ENCODE results near the gene ATG13.

ATG13 gene

DNA sequence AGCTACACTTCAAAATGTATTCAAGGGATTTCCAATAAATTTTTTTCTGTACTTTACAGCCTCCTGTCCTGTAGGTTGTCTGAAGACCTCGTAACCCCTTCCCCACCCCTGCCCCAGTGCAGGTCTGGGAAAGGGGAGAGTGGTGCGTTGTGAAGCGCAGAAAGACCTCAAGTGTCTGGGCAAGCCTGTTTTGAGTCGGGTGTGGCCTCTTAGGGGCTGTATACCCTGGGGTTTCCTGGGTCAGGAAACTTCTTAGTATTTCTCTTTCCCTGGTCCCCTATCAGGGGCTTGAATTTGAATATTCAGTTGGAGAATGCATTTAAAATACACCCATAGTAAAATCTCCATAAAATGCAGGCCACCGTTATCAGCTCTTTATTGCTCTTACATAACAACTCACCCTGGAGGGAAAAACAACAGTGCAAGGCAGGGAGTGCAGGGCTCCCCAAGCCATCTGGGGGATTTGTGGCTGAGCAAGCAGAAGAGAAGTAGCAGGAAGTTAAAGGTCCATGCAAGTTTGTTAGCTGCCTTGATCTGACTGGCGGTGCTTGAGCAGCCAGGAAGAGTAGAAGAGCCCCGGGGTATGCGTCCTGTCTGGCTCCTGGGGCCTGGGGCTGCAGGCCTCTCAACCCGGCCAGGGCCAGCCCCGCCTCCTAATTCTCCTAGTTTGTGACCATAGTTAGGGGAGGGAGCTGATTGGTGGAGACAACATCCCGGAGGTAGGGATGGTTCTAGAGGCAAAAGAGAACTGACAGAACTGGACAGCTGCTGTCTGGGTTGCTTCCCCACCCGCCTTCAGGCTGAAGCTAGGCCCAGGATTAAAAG is 57.3 kb downstream of the ATG13 start:
- peak in 1 of 58 donors; percentile 45 for DNase-seq

DNA sequence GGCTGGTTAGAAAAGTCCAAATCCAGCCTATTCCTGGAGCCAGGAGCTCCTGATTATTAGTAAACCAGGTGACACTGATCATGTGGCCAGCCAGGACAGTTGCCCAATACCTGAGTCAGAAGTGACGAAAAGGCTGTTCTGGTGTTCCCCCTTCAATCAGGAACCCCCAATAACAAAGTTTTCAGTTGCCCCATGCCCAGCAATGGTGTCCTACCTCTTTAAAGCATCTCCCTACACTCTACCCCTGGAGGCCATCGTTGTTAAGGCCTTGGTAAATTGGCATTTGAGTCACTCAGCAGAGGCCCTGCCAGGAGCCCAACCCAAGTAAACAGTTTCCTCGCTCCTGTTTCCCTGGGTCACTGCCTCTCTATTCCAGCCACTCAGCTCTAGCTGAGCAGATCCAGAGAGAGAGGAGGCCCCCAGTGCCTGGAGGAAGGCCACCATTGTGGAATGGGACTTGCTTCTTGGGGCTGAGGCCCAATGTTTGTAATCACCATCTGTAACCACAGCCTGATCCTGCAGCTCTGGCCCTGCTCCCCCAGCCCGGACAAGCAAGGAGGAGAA is 58.0 kb downstream of the ATG13 start:
- DNase-seq, result peak in 30 of 58 donors; percentile 18 to 84 (median 51)

DNA sequence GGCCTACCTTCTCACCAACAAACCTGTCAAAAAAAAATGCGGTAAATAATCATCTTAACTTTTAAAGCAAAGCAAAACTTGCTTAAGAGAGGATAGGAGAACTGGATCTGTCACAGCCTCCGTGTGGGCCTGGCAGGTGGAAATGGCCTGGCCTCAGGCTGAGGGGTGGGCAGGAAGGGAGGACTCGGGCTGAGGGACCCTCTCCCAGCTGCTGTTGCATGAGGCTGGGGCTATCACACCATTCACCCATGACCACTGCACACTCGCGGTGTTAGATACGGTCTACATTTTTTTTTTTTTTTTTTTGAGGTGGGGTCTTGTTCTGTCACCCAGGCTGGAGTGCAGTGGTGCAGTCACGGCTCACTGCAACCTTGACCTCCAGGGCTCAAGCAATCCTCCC is 58.6 kb downstream of the ATG13 start:
- no peak for DNase-seq

DNA sequence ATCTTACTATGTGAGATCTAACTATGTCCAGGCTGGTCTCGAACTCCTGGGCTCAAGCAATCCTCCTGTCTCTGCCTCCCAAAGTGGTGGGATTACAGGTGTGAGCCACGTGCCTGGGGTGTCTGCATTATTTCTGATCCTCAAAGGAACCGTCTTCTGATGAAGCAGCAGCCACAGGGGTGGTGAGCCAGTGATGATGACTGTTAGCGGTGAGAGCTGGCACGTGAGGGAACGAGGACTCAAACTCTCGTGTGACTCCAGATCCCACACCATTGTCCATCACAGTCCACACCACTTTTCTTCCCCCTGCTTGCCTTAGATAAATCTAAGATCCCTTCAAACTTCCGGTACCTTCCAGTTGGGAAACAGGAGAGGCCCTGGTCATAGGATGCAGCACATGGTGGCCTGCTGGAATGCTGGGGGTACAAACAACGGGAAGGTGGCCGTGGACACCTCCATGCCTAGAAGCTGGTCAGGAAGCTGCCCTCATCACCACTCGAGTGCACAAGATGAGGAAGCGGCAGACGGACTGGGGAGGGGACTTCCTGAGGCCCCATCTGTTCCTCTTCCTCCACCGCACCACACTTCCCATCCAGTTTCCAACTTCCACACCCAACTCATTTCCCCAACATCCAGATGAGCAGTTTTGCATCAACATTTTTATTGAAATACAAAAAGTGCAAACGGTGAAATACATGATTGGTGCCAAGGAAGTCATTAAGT is 59.2 kb downstream of the ATG13 start:
- peak in 1 of 58 donors; percentile 15 for DNase-seq

DNA sequence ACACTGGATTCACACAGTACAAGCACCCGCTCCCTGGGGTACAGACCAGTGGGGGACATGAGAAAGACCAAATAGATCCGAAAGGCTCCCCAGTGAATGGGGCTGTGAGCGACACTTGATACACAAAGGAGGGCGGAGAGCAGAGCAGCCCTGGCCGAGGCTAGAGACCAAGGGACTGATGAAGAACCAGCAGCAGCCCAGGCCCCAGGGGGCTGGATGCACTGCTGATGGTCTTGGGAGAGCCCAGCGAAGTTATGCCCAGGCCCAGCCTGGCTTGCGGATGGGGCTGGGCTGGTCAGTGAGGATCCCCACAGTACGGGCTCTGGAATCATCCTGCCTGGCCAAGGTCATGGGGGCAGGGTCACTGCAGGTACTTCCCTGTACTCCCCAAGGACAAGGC is 59.8 kb downstream of the ATG13 start:
- no peak for DNase-seq

DNA sequence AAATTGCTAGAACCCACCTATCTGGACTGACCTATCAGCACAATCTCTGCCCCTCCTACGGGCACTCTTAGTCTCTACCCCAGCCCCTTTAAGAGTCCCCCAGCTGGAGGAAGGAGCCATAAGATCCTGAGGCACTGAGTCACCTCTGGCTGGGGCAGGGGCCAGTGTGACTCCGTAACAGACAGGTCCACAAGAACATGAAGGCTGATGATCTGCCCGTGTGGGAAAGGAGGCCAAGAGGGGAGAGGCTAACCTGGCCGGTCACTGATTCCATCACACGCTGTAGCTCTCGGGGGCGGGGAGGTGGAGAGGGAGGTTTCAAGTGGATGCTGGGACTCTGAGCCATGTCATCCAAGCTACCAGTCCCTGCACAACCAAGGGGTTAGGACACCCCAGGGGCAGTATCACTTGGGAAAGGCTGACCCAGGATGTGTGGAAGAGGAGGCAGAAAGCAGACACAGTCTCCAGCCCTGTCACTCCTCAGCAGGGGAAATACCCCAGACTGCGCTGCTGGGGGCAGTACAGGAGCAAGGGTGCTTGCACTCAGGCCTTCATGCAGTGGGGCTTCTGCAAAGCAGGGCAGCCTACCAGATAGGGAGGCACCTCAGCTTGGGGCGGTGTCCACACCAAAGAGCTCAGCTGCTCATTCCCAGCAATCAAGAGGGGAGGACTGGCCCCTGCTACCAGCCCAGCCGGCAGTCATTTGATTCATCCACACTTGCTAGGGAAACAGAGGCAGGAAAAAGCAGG is 60.8 kb downstream of the ATG13 start:
- no peak for DNase-seq

DNA sequence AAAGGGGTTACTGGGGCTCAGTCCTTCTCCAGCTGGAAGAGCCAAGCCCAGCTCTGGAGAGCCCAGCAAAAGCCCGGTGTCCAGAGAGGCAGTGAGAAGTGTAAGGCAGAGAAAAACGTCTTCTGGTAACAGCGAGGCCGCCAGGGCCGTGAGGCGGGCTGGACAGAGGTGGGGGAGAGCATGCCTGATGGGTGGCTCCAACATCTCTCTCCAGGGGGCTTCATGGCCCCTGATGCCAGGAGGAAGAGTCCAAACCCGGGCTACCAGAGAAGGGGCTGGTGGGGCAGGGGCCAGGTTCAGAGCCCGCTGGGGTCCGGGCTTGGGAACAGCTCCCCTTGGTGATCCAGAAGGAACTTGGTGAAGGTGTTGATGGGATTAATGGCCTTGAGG is 61.4 kb downstream of the ATG13 start:
- DNase-seq, result no peak

DNA sequence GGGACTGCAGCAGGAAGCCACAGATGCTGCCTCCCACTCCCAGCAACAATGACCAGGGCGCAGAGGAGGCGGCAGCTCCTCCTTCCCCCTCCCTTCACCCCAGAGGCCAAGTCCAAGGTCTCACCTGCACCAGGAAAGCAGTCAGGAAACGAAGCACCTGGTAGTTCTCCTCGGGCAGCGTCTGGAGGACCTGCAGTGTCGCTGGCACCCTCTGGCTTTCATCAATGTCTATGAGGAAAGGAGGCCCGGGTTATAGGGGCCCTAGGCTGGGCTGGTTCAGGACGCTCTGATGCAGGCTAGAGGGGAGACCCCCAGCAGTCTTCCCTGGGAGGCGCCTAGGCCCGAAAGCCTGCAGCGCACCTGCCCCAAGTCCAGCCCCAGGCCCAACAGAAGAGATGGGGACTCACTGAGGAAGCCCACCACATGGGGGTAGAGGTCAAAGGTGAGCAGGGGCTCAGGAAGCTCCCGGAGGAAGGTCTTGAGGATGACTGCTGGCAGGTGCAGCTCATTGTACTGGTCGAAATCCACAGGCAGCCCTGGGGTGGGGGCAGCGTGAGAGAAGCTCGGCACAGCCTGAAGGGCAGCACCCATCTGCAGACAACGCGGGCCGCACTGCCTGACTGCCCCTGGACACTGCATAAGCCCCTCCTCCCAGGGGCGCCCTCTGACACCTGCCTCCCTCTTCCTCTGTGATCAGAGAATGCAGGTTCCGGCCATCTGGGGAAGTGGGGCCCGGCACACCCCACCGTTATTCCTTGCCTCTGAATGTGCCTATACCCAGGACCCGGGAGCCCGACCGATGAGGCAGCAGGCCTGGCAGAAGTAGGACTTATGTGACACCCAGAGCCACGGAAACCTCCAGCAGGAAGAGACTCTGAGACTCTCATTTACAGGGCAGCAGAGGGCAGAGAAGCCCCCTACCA is 62.1 kb downstream of the ATG13 start:
- DNase-seq, result no peak

DNA sequence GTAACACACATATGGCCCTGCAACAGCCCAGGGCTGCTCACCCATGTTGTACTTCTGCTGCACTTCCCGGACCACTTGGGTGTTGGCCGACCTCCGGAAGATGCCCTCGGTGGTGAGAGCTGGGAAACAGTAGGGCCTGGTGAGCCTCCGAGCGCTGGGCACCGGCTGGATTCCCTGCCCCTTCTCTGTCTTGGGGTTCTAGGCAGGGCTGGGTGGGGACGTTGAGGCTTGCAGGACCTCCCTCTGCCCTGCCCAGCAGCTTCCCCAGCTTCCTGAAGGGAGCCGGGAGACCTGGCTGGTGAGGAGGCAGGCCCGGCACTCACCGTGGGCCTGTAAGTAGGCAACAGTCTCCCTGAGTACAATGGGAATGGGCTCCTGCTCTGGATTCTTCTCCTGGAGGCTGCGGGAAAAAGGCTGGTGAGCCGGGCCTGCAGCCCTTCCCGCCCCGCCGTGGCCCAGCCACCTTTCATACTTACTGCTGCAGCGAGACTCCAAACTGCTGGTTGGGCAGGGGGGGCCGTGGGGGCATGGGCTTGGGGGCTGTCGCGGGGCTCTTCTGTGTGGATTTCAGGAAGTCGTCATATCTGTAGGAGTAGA is 62.9 kb downstream of the ATG13 start:
- no peak for DNase-seq

DNA sequence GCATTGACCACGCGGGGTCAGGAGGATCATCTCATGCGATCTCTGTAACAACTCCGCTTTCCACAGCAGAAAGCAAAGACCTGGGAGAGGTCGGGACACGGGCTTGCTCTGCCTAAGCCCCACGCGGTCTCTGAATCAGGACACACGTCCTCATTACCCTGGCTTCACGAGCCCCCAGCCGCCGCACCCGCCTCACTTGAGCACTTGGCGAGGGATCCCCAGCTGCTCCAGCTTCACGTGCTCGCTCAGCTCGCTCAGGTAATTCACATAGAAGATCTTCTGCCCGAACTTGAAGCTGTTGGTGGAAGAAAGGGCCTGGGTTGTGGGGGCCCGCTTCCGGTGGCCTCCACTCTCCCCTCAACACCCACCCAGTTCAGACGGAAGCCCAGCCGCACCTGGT is 63.5 kb downstream of the ATG13 start:
- DNase-seq, result no peak

DNA sequence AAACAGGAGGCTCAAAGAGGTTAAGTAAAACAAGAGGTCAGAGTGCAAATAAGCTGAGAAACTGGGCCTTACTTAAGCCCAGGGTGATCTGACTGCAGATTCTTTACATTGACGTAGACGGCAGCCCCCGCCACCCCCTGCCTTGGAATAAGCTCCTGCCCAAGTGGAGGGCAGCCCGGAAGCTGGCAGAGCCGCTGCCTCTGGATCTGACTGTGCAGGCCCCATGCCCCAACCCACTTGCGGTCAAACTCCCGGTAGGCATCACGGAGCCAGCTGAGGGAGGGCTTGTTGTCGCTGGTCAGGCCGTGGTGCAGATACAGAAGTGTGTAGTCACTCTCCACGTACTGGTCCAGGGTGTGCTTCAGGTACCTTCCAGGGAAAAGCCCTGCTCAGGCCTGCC is 64.5 kb downstream of the ATG13 start:
- DNase-seq, result no peak

DNA sequence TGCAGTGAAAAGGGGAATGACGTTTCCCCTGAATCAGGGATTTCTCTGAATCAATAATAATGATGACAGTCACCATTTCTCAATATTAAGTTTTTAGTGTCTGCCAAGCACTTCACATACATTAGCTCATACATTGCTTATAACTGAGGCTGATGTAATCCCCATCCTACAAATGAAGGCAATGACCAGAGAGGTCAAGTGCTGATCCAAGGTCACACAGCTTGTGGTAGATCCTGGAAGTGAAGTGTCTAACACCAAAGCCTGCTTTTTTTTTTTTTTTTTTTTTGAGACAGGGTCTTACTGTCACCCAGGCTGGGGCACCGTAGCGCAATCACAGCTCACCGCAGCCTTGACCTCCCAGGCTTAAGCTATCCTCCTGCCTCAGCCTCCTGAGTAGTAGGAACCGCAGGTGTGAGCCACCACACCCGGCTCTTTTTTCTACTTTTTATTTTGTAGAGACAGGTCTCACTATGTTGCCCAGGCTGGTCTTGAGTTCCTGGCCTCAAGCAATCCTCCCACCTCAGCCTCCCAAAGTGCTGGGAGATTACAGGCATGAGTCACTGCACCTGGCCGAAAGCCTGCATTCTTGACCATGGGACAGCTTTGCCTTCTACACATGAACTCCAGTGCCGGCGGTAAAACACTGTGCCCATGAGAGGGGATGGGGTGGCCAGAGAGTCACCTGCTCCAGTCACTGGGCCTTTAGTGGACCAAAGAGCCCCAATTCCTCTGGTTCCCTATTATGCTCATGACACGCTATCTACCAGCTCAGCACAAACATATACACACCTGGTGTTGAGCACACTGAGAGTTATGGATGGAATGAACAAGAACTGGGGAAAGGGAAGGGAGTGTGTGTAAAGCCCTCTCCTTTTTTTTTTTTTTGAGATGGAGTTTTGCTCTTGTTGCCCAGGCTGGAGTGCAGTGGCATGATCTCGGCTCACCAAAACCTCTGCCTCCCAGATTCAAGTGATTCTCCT is 65.7 kb downstream of the ATG13 start:
- no peak for DNase-seq

DNA sequence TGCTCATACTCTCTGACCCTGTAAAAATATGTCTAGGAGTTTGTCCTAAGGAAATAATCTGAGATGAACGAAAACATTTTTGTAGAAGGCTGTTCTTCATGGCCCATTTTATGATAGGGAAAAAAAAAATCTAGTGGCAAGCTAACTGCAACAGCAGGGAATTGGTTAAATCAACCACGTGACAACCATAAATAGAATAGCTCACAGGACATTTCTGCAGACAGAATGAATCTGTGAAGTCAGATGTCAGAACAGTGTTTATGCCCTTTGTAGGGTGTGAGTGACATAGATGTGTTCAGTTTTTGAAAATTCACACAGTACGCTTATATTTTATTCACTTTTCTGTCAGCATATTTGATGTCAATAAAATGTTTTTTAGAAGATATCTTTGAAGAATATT is 67.0 kb downstream of the ATG13 start:
- peak in 1 of 58 donors; percentile 46 for DNase-seq

DNA sequence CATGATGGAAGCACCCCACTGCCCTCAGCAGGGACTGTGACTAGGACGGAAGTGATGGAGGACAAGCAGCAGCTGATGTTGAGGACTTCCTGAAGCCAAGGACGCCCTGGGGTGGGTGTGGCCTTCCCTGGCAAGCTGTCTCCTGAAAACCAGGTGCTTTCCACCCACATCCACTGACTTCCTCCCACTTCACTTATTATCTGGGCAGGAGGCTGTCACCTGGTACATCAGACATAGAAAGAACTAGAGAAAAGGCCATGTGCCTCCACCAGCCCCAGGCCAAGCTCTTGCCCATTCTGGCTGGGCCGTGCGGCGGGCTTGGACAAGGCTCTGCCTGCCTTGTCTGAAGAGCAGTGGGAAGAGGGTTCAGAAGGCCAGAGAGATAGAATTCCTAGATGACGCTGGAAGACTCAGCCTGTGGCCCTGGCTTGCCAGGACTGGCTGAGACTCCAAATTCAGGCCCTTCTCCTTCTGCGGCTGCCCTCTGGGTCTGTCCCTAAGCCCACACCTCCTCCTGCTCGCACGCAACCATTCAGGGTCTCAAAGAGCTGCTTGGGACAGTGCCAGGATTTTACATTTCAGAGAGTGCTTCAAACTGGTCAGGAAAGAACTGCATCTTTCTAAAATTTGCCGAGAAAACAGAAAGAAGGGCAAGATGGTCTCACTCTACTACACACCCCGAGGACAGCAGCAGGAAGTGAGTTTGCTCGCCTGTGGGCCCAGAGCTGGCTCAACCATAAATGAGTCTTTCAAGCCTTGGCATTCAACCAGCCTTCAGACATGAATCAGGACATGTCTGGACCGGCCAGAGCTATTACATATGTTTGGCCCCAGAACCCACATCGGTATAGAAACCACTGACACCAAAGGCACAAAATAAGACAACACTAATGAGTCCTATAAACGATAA is 69.8 kb downstream of the ATG13 start:
- peak in 12 of 58 donors; percentile 13 to 64 (median 32) for DNase-seq

DNA sequence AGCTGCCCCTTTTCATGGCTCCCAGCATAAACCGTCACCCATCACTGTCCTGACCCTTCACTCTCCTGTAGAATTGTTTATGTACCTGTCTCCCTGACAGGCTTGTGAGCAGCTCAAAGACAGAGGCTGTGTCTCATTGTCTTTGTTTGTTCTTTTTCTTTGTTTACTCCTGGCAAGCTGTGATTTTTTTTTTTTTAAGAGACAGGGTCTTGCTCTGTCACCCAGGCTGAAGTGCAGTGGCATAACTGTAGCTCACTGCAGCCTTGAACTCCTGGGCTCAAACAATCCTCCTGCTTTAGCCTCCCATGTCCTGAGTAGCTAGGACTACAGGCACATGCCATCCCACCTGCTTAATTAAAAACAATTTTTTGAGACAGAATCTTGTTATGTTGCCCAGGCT is 73.3 kb downstream of the ATG13 start:
- no peak for DNase-seq

DNA sequence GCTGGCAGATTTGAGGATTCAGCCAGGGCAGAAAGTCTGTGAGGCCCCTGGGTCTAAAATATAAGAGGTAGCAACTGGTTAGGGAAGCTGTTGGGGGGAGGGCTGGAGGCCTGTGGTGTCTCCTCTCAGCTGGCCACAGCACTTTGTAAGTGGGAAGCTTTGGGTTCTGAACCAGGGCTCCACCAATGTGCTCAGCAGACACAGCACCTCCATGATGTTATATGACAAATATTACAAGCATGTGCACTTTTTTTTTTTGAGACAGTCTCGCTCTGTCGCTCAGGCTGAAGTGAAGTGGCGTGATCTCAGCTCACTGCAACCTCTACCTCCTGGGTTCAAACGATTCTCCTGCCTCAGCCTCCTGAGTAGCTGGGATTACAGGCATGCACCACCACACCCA is 75.1 kb downstream of the ATG13 start:
- no peak for DNase-seq

DNA sequence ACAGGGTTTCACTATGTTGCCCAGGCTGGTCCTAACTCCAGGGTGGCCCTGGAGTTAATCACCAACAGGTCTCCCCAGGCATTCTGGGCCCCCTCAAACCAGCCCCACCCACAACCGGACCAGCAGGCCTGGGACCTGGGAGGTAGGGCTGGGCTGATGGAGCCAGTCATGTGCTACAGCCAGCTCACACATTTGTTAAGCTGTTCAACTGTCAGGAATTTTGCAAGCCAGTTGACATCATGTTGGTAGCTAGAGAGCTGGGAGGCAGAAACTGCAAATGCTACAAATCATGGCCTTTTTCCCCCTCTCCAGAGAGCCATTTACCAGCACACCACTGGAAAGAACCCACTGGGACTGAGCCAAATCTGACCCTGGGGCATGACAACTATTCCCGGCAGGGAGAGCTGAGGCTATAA is 76.3 kb downstream of the ATG13 start:
- peak in 2 of 58 donors; percentile 33 to 57 for DNase-seq

DNA sequence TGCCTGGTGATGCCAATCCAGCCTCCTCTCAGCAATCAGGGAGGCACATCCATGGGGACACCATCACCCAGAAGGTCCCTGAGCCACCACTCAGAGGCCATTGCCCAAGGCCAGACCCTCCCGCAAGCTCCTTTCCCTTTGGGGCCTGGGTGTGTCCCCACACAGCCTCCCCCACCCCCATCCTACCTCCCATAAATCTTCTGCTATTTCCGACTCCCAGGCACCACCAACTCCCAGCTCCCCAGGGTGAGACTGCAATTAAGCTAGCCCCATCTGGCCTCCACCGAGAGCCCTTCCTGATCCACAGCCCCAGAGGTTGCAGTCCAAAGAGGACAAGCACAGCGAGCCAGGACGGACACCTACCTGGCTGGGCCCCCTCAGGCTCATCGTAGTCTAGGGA is 76.7 kb downstream of the ATG13 start:
- DNase-seq, result no peak

Data from anterior cingulate cortex (tissue), 58 donors.